GM18861 (cell line): ENCODE results near the gene RNF166.
"Not testable (repeated sequence)": the region's sequence is repeated elsewhere in the genome, so short reads cannot be mapped to it uniquely, and the experiment has no call there.

ENCODE experiments used
- ATAC-seq: cut with Tn5 transposase; IDR thresholded peaks from one replicate; pipeline ENCODE4 v1.9.1; 2021; ENCODE audit not compliant: unreplicated experiment

The RNF166 gene

GRCh38 chr16:88678224-88678979 lies 27.8 kb downstream of the RNF166 start:
- no peak for ATAC-seq

- no peak for ATAC-seq
Observed at GRCh38 chr16:88677721-88678120, 28.5 kb downstream of the RNF166 start.

GRCh38 chr16:88676502-88677242 lies 29.5 kb downstream of the RNF166 start:
- ATAC-seq = no peak

- ATAC-seq = peak; percentile 63
Observed at GRCh38 chr16:88673716-88674379, 32.4 kb downstream of the RNF166 start.

DNA sequence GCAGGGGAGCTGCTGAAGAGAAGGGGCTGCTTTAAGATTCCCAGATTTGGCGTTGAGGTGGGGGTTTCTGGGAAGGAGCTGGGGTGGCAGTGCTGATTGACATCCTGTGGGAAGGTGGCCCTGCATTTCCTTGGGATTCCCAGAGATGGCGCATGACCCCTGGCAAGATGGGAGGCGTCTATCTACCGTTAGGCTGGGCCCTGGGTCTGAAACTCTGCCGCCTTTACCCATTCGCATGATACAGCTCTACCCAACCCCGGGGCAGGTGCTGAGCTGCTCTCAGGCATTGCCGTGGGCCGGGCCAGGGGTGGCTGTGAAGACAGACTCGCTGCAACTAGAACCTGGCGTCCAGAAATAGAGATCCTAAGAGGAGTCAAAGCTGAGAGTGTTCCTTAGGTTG lies 33.4 kb downstream of the RNF166 start:
- no peak for ATAC-seq

GRCh38 chr16:88671806-88672205 lies 34.4 kb downstream of the RNF166 start:
- ATAC-seq = no peak

DNA sequence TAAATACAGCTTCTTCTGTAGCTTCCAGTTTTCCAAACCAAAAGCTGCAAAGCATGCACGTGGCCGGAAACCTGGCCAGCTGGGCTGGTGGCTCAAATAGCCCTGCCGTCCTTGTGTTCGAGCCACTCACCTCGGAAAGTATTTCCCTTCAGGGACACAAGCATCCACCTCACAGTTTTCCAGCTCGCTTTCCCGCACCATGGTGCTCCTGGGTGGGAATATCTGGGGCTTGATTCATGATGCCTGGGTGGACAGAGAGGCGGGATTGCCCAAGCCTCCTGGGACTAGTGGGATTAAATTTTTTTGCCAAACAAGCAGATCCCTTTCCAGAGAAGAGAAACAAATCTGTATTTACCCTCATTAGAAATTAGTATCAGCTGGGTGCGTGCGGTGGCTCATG lies 36.2 kb downstream of the RNF166 start:
- ATAC-seq = no peak

DNA sequence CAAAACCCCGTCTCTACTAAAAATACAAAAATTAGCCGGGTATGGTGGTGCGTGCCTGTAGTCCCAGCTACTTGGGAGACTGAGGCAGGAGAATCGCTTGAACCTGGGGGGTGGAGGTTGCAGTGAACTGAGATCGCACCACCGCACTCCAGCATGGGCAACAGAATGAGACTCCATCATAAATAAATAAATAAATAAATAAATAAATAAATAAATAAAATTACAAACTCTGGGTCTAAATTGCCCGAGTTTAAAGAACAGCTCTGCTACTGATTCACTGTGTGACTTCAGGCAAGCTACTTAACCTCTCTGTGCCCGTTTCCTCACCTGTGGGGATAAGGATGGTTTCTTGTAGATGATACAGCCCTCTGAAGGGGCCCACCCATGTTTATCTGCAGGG lies 36.7 kb downstream of the RNF166 start:
- ATAC-seq = not testable (repeated sequence)

- ATAC-seq = no peak
Observed at GRCh38 chr16:88667461-88667860, 38.7 kb downstream of the RNF166 start.

DNA sequence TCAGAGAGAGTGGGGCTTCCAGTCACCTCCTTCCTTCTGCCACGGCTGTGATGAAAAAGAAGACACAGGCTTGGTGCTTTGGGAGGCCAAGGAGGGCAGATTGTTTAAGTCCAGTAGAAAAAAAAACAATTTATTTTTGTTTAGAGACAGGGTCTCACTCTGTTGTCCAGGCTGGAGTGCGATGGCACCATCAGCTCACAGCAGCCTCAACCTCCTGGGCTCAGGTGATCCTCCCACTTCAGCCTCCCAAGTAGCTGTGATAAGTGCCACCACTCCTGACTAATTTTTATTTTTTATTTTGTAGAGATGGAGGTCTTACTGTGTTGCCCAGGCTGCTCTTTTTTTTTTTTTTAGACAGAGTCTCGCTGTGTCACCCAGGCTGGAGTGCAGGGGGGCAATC lies 40.6 kb downstream of the RNF166 start:
- ATAC-seq = no peak

GRCh38 chr16:88665148-88665547 lies 41.1 kb downstream of the RNF166 start:
- ATAC-seq = no peak

GRCh38 chr16:88662843-88663606 lies 43.2 kb downstream of the RNF166 start, which contains the start of gene MVD:
Gene MVD (minus strand): TSS chr16:88663091. CDS start chr16:88663080, 11 bp downstream.
- ATAC-seq = peak; percentile 94

DNA sequence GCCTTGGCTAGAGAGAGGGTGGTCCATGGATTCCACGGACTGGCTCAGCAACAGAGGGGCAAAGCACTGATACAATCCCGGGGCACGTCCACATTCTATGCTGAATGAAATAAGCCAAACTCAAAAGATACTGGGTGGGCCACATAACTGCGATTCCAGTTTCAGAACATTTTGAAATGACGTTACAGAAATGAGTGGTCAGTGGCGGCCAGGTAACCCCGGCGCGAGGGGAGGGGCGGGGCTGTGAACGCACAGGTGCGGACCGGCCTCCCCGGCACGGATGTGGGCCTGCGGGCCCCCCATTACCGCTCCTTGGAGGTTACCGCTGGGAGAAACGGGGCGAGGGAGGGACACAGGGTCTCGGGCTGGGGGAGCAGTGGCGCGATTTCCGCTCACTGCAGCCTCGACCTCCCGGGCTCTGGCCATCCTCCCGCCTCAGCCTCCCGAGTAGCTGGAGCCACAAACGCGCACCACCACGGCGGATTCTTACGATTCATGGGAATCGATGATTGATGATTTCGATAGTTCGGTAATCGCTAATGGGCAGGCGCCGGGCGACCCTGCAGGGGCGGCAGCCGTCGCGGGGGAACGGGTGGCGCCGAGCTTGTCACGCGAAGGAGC lies 43.9 kb downstream of the RNF166 start:
- ATAC-seq = no peak

DNA sequence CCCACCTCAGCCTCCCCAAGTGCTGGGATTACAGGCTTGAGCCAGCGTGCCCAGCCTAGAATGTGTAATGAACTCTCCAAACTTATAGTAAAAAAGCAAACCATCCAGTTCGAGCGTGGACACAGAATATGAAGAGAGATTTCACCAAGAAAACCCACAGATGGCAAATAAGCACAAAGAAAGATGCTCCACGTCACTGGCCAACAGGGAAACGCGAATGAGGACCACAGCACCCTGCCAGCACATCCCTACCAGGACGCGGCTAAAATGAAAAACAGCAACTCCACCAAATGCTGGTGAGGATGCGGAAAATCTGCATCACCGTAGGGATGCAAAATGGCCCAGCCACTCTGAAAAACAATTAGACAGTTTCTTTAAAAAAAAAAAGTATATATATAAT lies 44.7 kb downstream of the RNF166 start:
- no peak for ATAC-seq

DNA sequence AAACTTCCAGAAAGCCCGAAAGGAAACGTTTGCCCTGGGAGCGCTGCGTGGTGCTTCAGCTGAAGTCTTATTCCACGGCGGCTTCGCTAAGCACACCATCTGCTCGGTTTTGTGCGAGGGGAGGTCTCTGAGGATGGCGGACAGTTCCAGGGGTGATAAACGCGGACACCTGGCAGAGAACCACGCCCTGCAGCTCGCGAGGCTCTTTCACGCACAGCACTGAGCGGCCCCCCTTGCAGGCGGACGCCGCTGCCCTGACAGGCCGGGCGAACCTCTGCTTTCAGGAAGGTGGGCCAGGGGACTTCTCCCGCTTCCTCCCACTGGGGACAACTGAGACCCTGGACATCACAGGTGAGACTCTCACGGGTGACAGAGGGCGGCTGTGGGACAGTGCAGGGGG lies 47.0 kb downstream of the RNF166 start:
- no peak for ATAC-seq

GRCh38 chr16:88658714-88659113 lies 47.5 kb downstream of the RNF166 start:
- ATAC-seq = no peak

DNA sequence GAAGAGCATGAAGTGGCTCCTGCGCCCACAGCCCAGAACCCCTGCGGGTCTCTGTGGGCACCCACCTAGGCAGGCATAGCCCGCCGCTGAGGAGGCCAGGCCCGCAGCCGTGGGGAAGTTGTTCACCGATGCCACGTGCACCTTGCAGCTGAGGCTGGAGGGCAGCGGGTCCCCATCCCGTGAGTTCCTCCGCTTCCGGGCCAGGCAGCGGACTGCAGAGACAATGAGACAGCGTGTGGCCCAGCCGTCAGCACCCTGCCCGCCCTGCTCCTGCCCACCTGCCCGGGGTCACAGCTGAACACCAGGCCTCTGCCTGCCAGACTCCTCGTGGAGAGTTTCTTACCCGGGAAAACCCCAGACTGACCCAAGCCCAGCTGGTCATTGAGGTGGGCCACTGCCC lies 48.8 kb downstream of the RNF166 start:
- no peak for ATAC-seq

DNA sequence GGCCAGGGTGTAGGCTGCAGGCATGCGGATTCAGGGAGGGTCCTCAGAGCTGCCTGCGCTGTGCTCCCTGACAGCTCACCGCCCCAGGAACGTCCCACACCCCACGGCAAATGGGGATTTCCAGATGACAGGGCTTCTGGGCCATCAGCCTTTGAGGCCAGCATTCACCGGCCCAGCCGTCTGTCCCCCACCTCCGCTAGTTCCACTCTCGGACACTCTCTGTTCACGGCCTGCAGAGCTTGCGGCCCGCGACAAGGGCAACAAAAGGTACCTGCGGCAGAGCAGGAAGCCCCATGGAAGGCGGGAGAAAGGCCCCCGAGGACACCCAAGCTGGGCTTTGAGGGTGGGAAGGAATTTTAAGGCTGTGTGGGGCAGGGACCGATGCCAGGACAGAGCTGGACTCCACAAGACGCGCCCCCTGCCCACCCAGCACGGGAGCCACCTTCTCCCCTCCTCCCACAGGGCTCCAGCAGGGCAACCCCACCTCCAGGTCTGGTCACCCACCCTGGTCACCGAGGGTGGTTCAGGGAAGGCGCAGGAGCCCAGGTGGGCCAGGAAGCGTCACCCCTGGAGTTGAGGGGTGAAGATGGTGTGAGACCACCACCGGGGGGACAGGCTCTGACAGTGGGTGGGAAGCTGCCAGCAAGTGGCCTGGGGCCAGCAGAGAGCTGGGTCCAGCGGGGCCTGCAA lies 49.8 kb downstream of the RNF166 start:
- no peak for ATAC-seq

DNA sequence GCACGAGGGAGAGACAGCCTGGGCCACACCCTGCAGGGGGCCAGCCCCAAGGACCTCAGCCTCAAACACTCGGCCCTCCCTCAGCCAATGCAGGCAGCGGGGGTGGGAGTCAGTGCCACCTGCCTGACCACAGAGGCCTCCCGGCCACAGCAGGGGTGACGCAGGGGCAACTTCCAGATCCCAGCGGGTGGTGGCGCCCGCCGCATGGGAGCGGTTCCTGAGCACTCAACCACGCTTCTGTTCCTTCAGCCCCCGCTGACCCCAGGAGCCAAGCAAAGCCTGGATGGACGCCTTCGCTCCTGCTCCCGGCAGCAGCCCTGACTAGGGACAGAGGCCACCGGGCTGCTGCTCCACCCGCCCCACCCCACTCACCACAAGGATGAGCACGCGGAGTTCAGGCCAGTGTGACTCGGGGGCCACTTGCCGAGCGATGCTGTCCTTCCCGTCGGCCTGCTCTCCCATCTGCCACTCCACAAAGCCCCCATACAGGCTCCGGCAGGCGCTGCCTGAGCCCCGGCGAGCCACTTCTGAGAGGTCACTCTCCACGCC lies 50.4 kb downstream of the RNF166 start:
- ATAC-seq = no peak
